Subcutaneous abdominal adipose tissue (tissue), 5 donors: ENCODE results near the gene PRMT7.

Source experiments
- H3K27ac ChIP-seq: one replicate; pipeline ENCODE4 v1.7.0; 2013; ENCODE audit warnings: low read depth, mild to moderate bottlenecking, inconsistent platforms, low read length, moderate library complexity
- H3K27me3 ChIP-seq, 5 donors: one replicate each; pipeline ENCODE4 v1.7.0; 2013; ENCODE audit warnings: low read length in 5 of 5, inconsistent platforms in 1 of 5; ENCODE audit not compliant: control insufficient read depth in 5 of 5, insufficient read depth in 4 of 5
- H3K36me3 ChIP-seq, 5 donors: one replicate each; pipeline ENCODE4 v1.7.0; 2013; ENCODE audit warnings: low read length in 5 of 5; ENCODE audit not compliant: control insufficient read depth in 5 of 5, insufficient read depth in 5 of 5
- H3K4me1 ChIP-seq, 5 donors: one replicate each; pipeline ENCODE4 v1.7.0; 2013; ENCODE audit warnings: low read length in 5 of 5, mild to moderate bottlenecking in 3 of 5, moderate library complexity in 1 of 5; ENCODE audit not compliant: control insufficient read depth in 5 of 5, insufficient read depth in 5 of 5
- H3K4me3 ChIP-seq, 5 donors: one replicate each; pipeline ENCODE4 v1.7.0; 2013; ENCODE audit warnings: low read length in 5 of 5, low read depth in 1 of 5
- H3K9ac ChIP-seq, 5 donors: one replicate each; pipeline ENCODE4 v1.7.0; 2013; ENCODE audit warnings: low read length in 5 of 5, mild to moderate bottlenecking in 4 of 5, moderate library complexity in 3 of 5
- H3K9me3 ChIP-seq, 5 donors: one replicate each; pipeline ENCODE4 v1.7.0; 2013; ENCODE audit warnings: low read length in 5 of 5; ENCODE audit not compliant: control insufficient read depth in 5 of 5
- donor health status: healthy.
- donor health status: healthy.
- donor health status: healthy.
- donor health status: healthy.
- donor health status: healthy.

PRMT7 gene

GRCh38 chr16:68384288-68385161 is 73.7 kb downstream of the PRMT7 start:
- Histone ChIP-seq H3K27me3 (no peaks in the 10 kb centered on the region), H3K9me3 (no peaks in the 10 kb centered on the region), H3K4me1 (peaks cover 0 to 5% (median 0%) of the 10 kb centered on the region in 5 donors), H3K36me3 (no peaks in the 10 kb centered on the region), H3K9ac (no peak overlapping the region), H3K4me3 (no peak overlapping the region), H3K27ac (no peak overlapping the region)

GRCh38 chr16:68385371-68385770 is 74.6 kb downstream of the PRMT7 start:
- no peaks in the 10 kb centered on the region for H3K36me3 ChIP-seq
- no peaks in the 10 kb centered on the region for H3K9me3 ChIP-seq
- no peaks in the 10 kb centered on the region for H3K27me3 ChIP-seq
- H3K27ac ChIP-seq, result no peak overlapping the region
- peaks cover 0 to 5% (median 0%) of the 10 kb centered on the region in 5 donors for H3K4me1 ChIP-seq
- H3K4me3 ChIP-seq, result no peak overlapping the region
- no peak overlapping the region for H3K9ac ChIP-seq

- H3K9ac ChIP-seq, result no peak overlapping the region
- H3K4me3 ChIP-seq, result no peak overlapping the region
- H3K27me3 ChIP-seq, result no peaks in the 10 kb centered on the region
- no peak overlapping the region for H3K27ac ChIP-seq
- H3K9me3 ChIP-seq, result no peaks in the 10 kb centered on the region
- no peaks in the 10 kb centered on the region for H3K36me3 ChIP-seq
- H3K4me1 ChIP-seq, result peaks cover 0 to 5% (median 0%) of the 10 kb centered on the region in 5 donors
Measured at GRCh38 chr16:68386628-68387027, 75.8 kb downstream of the PRMT7 start.

GRCh38 chr16:68387301-68387700 is 76.5 kb downstream of the PRMT7 start:
- Histone ChIP-seq H3K9ac (no peak overlapping the region), H3K4me1 (peaks cover 0 to 5% (median 0%) of the 10 kb centered on the region in 5 donors), H3K27ac (no peak overlapping the region)

GRCh38 chr16:68388124-68388523 is 77.3 kb downstream of the PRMT7 start:
- Histone ChIP-seq H3K27me3 (no peaks in the 10 kb centered on the region), H3K9ac (no peak overlapping the region), H3K27ac (no peak overlapping the region), H3K4me1 (peaks cover 0 to 5% (median 0%) of the 10 kb centered on the region in 5 donors), H3K9me3 (no peaks in the 10 kb centered on the region), H3K36me3 (no peaks in the 10 kb centered on the region), H3K4me3 (no peak overlapping the region)

More at GRCh38 chr16:68387301-68387700, 76.5 kb downstream of the PRMT7 start:
- Histone ChIP-seq H3K27me3 (no peaks in the 10 kb centered on the region), H3K9me3 (no peaks in the 10 kb centered on the region), H3K36me3 (no peaks in the 10 kb centered on the region), H3K4me3 (no peak overlapping the region)

GRCh38 chr16:68389006-68389405 is 78.2 kb downstream of the PRMT7 start:
- Histone ChIP-seq H3K4me3 (no peak overlapping the region), H3K27me3 (no peaks in the 10 kb centered on the region), H3K9me3 (no peaks in the 10 kb centered on the region), H3K4me1 (peaks cover 0 to 5% (median 0%) of the 10 kb centered on the region in 5 donors), H3K27ac (no peak overlapping the region), H3K9ac (no peak overlapping the region), H3K36me3 (no peaks in the 10 kb centered on the region)

GRCh38 chr16:68389750-68390371 is 79.0 kb downstream of the PRMT7 start:
- Histone ChIP-seq H3K27me3 (no peaks in the 10 kb centered on the region), H3K4me3 (no peak overlapping the region), H3K36me3 (no peaks in the 10 kb centered on the region), H3K4me1 (peaks cover 0 to 5% (median 0%) of the 10 kb centered on the region in 5 donors), H3K9me3 (no peaks in the 10 kb centered on the region), H3K9ac (no peak overlapping the region), H3K27ac (no peak overlapping the region)

- no peak overlapping the region for H3K9ac ChIP-seq
- no peak overlapping the region for H3K27ac ChIP-seq
- H3K27me3 ChIP-seq, result peaks cover 0 to 4% (median 0%) of the 10 kb centered on the region in 5 donors
- peaks cover 0 to 5% (median 0%) of the 10 kb centered on the region in 5 donors for H3K4me1 ChIP-seq
- H3K36me3 ChIP-seq, result no peaks in the 10 kb centered on the region
- no peak overlapping the region for H3K4me3 ChIP-seq
- no peaks in the 10 kb centered on the region for H3K9me3 ChIP-seq
Measured at GRCh38 chr16:68393333-68393732, 82.5 kb downstream of the PRMT7 start.

- Histone ChIP-seq H3K4me1 (peaks cover 0 to 5% (median 0%) of the 10 kb centered on the region in 5 donors), H3K36me3 (no peaks in the 10 kb centered on the region), H3K9ac (peak overlapping the region in 1 of 5 donors; percentile 37)
Measured at GRCh38 chr16:68395167-68395786, 84.5 kb downstream of the PRMT7 start.

GRCh38 chr16:68395815-68396214 is 85.0 kb downstream of the PRMT7 start:
- Histone ChIP-seq H3K27me3 (peaks cover 0 to 4% (median 0%) of the 10 kb centered on the region in 5 donors), H3K36me3 (no peaks in the 10 kb centered on the region), H3K4me3 (no peak overlapping the region), H3K9ac (no peak overlapping the region), H3K4me1 (peaks cover 0 to 5% (median 0%) of the 10 kb centered on the region in 5 donors), H3K27ac (no peak overlapping the region), H3K9me3 (no peaks in the 10 kb centered on the region)

More at GRCh38 chr16:68395167-68395786, 84.5 kb downstream of the PRMT7 start:
- H3K4me3 ChIP-seq, result no peak overlapping the region
- H3K27me3 ChIP-seq, result peaks cover 0 to 4% (median 0%) of the 10 kb centered on the region in 5 donors
- H3K9me3 ChIP-seq, result no peaks in the 10 kb centered on the region
- no peak overlapping the region for H3K27ac ChIP-seq
